ENCODE measurements around the gene BTN1A1. TPM values are rescaled to one million over a fixed set of nuclear protein-coding genes. Genes with fewer than 3 reads are reported as not detected.

The BTN1A1 gene
- total RNA-seq, 4 donors from 2014 or later, result not detected

- no peak for DNase-seq (ENCODE audit: low spot score in 2 of 2)
- WGBS, 2 donors, result 4% methylated on average over 1 of the region's 1 CpG
- intact Hi-C loops (cut with DNase I; ENCODE audit: low total_unique reads), result no loop called here
- TF ChIP-seq CTCF (IDR thresholded peaks at IDR 0.05), result no peak
- no peak for TF ChIP-seq POLR2A (IDR thresholded peaks at IDR 0.05)
- peak overlapping the region; percentile 62 for H3K4me3 ChIP-seq (ENCODE audit: low read depth, poor library complexity, severe bottlenecking)
These were observed 33.4 kb downstream of the BTN1A1 start for GRCh38 chr6:26533532-26533931.

- 81 to 82% methylated on average over 6 of the region's 6 CpGs for WGBS, 2 donors
- intact Hi-C loops (cut with DNase I; ENCODE audit: low total_unique reads), result no loop called here
- peak in 1 of 2 donors; percentile 70 for DNase-seq (ENCODE audit: low spot score in 2 of 2)
- no peak overlapping the region for H3K4me3 ChIP-seq (ENCODE audit: low read depth, poor library complexity, severe bottlenecking)
- no peak for TF ChIP-seq CTCF (IDR thresholded peaks at IDR 0.05)
- no peak for TF ChIP-seq POLR2A (IDR thresholded peaks at IDR 0.05)
These were observed 34.8 kb downstream of the BTN1A1 start for GRCh38 chr6:26534681-26535465.

- peak overlapping the region; percentile 79 for H3K4me3 ChIP-seq (ENCODE audit: low read depth, poor library complexity, severe bottlenecking)
- 3 to 9% methylated on average over 12 of the region's 12 CpGs for WGBS, 2 donors
- no peak for TF ChIP-seq POLR2A (IDR thresholded peaks at IDR 0.05)
- no peak for TF ChIP-seq CTCF (IDR thresholded peaks at IDR 0.05)
- DNase-seq (ENCODE audit: low spot score in 2 of 2), result peak in 1 of 2 donors; percentile 82
- intact Hi-C loops (cut with DNase I; ENCODE audit: low total_unique reads), result no loop called here
These were observed 36.6 kb downstream of the BTN1A1 start for GRCh38 chr6:26536571-26537159.

- H3K4me3 ChIP-seq (ENCODE audit: low read depth, poor library complexity, severe bottlenecking), result peak overlapping the region; percentile 79
- peak; percentile 94 to 98 for DNase-seq (ENCODE audit: low spot score in 2 of 2)
- 0% methylated on average over 37 of the region's 37 CpGs for WGBS, 2 donors
- intact Hi-C loops (cut with DNase I; ENCODE audit: low total_unique reads), result no loop called here
- no peak for TF ChIP-seq CTCF (IDR thresholded peaks at IDR 0.05)
- TF ChIP-seq POLR2A (IDR thresholded peaks at IDR 0.05), result no peak
These were observed 37.2 kb downstream of the BTN1A1 start for GRCh38 chr6:26537160-26537845.

GRCh38 chr6:26537846-26538571 lies 37.9 kb downstream of the BTN1A1 start, which contains the start of gene HMGN4:
Gene HMGN4, plus strand, starts transcription at chr6:26538366. Its CDS starts 6,841 bp downstream, at chr6:26545207.
- H3K4me3 ChIP-seq (ENCODE audit: low read depth, poor library complexity, severe bottlenecking), result peak within 1 kb of the TSS; percentile 79
- DNase-seq (ENCODE audit: low spot score in 2 of 2), result peak; percentile 89 to 96
- TF ChIP-seq POLR2A (IDR thresholded peaks at IDR 0.05), result no peak
- TF ChIP-seq CTCF (IDR thresholded peaks at IDR 0.05), result no peak
- intact Hi-C loops (cut with DNase I; ENCODE audit: low total_unique reads), result no loop called here
- 0% methylated on average over 33 to 40 of the region's 49 CpGs for WGBS, 2 donors

All from lower leg skin (tissue), 4 donors.